HG03432 (cell line): Measurements from ENCODE around the gene RAB26.
"Not testable (repeated sequence)": the region's sequence is repeated elsewhere in the genome, so short reads cannot be mapped to it uniquely, and the experiment has no call there.

ENCODE experiments used
- ATAC-seq: cut with Tn5 transposase; IDR thresholded peaks from one replicate; pipeline ENCODE4 v1.9.1; 2021; ENCODE audit warnings: mild to moderate bottlenecking, moderate library complexity; ENCODE audit not compliant: unreplicated experiment

Gene RAB26

DNA sequence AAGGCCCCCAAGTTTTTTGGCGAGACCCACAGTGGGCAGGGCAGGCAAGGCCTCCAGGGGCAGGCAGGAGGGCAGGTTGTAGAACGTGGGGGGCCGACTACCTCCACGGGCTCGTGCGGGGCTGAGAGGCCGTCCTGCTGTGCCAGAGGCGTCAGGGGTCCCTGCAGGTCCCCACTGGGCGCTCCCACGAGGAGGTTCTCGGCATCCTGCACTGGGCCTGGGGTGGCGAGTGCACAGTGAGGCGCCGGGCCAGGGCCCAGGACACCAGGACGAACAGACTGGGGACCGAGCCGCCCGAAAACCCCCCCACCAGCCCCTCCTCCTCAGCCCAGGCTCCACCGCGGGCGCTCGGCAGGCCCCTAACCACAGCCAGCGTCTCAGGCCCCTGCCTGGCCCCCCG, 32.0 kb upstream of the RAB26 start:
- ATAC-seq = not testable (repeated sequence)

DNA sequence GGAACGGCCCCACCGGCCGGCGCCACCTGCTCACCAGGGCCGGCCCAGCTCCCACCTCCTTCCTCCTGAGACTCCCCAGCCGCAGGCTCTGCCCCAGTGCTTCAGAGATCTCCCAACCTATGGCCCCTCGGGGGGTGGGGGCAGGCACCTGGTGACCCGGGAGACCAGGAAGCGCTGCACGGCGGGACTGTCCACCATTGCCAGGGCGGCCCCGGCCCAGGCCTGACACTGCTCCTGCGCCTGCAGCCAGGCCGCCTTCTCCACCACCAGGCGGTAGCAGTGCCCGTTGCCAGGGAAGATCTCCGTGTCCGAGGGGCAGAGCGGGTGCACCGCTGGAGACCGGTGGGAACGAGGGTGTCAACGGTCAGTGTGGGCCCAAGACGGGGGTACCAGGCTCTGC, 31.1 kb upstream of the RAB26 start:
- ATAC-seq = not testable (repeated sequence)

DNA sequence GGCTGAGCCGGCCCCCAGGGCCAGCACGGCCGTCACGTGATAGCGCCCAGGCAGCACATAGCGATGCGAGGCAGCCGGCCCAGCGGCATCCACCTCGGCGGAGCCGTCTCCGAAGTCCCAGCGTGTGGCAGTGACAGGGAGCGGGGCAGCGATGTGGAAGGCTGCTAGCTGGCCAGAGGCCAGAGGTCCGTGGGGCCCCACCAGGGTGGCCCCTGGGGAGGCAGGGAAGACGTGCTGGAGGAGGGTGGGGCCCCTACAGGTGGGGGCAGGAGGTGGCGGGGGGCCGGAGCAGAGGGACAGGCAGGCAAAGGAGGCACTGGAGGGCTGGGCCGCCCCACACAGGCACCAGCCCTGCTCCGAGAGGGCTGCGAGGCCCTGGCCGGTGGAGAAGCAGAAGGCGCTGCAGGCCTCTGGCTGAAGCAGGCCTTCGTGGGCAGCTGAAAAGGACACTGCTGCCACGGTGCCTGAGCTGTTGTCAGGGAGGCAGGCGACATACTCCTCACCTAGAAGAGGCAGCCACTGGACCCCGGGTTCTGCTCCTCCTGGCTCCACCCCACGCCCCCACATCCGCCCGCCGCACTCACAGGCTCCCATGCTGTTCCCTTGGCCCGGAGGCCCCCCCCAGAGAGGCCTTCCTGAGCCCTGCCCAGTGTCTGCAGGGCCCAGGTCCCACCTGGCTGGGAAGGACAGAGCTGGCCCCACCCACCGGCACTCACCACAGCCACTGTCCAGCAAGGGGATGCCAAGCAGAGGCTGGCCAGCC, 30.3 kb upstream of the RAB26 start:
- ATAC-seq = not testable (repeated sequence)

DNA sequence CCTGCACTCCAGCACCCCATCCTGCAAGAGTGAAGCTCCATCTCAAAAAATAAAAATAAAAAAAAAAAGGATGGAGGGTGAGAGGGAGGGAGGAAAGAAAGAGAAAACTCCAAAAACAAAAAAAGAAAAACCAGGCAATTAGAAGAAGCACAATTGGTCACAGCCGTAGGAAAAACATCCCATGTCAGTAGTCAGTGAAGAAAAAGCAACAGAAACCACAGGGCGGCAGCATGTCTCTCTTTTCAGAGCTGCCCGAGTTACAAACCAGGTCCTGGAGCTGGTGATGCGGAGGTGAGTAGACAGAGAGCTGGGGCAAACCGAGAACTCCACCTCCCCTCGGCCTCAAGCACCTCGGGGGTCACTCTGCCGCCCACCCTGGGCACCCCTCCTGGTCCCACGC, 27.1 kb upstream of the RAB26 start:
- ATAC-seq = not testable (repeated sequence)

DNA sequence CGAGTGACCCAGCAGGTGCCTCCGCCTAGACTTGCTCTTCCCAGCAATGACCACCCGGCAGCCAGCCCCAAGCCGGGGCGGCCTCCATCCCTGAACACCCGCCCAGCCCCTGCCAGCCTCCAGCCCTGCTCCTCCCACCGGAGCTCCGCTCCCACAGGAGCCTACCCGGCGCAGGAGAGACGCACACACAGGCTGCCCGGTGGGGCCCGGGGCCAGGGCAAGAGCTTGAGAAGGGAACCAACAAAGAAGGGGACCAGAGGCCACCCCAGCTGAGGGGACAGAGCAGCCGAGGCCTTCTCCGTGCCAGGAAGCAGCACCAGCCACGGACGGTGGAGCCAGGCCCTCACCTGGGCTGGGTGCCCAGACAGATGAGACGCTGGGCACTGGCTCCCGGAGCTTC, 26.6 kb upstream of the RAB26 start:
- no peak for ATAC-seq

DNA sequence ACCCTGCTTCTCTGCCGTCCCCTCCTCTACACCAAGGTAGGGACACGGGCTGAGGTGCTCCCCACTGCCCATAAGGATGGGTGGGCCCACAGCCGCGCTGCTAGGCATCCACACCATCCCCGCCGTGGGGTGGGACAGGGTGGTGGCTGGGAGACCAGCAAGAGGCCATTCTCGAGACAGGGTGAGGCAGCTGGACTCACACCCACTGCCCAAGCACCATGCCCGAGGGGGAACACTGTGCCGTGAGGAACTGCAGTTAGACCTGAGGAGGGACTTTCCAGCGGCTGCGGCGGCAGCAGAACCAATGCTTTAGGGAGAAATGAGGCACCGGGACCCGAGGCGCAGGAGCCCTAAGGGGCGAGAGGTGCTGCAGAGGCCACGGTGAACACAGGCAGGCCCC, 26.0 kb upstream of the RAB26 start:
- no peak for ATAC-seq

DNA sequence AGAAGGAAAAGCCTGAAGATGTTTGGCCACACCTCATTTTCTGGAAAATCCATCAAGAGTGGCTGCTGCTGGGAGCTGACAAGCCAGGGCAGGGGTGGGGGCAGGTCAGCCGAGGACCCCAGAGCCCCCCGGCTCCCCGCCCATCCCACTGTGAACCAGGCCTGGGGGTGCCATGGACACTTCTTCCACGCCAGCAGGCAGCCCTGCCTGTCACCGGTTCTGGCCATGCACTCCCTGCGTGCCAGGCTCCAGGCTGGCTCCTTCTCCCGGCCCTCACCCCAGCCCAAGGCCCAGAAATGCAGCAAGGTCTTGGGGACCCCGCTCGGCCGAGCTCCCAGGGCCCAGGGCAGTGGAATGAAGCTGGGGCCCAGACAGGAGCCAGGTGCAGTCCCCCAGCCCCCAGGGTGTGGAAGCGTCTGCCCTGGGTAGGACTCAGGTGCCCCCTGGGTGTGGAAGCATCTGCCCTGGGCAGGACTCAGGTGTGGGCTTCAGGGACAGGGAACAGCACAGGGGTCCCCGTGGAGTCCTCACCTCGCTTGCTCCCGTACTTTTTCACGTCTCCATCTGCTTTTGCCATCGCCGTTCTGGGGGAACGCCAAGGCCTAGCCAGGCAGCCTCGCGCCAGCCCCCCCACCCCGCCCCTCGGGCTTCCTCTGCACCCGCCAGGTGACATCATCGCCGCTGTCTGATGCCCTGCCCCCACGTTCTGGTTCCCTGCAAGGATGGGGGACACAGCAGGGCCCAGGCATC, 25.3 kb upstream of the RAB26 start:
- ATAC-seq = not testable (repeated sequence)

DNA sequence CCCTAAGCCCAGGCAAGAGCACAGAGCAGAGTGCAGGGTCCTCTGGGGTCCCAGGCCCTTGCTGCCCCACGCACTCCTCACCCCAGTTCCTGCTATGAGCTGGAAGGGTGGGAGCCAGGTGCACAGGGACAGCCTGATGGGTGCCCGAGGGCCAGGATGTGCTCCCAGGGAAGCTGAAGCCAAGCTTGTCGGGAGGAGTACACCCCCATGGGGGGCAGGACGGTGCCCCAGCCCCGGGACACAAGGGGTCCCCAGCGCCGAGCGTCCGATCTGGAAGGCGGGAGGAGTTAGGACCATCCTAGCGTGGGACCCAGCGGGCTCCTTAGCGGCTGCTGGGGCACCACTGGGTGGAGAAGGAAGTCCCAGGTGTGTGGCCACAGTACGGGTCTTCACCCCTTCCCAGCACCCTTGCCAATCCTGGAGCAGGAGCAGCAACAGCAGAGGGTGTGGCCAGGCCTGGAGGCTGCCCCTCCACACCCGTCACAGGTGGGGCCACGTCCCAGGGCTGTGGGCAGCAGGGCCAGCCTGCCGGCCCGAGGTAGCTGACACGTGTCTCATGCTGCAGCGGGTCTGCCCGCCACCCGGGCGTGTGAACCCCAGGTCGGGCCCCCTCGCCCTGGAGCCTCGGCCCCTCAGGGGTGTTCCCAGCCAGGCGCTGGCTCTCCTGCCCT, 24.6 kb upstream of the RAB26 start:
- not testable (repeated sequence) for ATAC-seq

DNA sequence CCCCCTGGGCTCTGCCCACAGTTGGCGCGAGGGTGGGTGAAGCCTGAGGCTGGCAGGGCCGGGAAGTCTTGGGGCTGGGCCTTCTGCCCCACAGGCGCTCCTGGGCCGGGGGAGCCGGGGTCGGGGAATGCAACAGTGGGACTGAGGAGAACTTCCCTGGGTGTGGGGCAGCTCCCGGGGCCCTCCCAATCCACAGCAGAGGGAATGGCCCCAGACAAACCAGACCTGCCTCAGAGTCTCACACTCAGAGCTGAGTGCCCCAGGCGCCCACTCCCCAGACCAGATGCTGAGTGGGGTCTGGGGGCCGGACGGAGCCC, 24.1 kb upstream of the RAB26 start:
- not testable (repeated sequence) for ATAC-seq

DNA sequence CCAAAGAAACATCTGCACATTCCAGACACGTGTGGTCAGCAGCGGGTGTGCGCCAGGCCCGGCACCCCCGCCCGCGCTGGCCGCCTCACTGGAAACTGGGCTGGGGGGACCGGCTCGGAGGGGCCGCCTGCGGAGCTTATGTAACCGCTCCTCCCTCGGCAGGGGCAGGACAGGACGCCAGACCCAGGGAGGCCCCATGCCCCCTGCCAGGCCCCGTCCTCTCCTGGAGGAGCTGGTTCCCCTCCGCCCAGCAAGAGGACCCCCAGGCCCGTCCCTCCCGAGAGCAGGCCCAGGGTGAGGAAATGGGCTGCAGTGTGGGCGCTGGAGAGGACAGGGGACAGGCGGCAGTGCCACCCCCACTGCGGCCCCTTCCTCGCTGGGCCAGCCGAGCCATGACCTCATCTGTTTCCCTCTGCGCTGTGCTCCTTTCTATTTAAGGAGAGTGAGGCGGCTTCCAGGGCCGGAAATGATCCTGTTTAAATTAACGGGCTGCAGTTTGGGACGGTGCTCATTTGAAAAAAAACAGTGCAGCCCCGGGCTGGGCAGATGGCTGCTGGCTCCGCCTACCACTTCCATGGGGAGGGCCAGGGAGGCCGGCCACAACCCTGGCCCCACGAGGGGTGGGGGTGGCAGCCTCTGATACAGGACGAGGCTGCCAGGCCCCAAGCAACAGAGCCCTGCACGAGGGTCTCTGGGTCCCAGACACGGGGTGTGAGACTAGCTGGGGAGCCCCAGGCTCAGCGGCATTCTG, 23.6 kb upstream of the RAB26 start:
- ATAC-seq = not testable (repeated sequence)

DNA sequence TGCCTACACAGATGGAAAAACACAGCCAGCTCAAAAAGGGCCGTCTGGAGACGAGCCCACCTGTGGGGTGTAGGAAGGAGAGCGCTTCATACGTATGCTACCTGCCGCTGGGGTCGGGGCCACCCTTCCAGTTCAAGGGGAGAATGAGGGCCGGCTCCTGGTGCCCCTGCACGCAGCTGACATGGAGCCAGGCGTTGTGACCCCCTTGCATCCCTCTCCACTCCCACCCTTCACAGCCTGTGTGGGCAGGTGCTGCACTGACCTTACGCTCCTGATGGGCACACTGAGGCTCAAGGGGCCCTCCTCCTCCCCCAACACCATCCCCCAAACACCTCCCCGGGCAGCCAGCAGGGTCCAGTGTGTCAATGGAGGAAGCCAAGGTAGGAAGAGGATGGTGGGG, 22.8 kb upstream of the RAB26 start:
- not testable (repeated sequence) for ATAC-seq

DNA sequence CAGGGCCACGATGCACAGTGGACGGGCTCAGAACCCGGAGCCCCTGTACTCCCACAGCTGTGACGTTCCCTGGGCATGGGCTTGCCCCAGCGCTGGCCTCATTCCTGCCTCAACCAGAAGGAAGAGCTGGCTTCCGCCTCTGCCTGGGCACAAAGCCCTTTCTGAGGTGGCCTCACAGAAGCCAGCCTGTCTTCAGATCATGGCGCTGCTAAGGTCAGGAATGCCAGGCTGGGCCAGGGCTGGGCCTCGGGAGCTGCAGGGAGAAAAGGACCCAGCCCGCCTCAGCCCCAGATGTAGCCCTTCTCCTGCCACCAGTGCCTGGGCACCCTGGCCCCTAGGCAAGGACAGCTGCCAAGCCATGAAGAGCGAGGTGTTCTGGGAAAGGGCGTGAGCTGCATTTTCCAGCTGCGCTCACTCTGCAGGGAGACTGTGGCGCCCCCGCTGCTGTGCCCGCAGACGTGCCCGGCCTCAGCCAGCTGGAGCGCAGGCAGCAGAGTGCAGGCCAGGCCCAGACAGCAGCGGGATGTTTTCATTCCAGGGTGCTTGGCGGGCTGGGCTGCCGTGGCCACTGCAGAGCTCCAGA, 22.2 kb upstream of the RAB26 start:
- ATAC-seq = not testable (repeated sequence)

DNA sequence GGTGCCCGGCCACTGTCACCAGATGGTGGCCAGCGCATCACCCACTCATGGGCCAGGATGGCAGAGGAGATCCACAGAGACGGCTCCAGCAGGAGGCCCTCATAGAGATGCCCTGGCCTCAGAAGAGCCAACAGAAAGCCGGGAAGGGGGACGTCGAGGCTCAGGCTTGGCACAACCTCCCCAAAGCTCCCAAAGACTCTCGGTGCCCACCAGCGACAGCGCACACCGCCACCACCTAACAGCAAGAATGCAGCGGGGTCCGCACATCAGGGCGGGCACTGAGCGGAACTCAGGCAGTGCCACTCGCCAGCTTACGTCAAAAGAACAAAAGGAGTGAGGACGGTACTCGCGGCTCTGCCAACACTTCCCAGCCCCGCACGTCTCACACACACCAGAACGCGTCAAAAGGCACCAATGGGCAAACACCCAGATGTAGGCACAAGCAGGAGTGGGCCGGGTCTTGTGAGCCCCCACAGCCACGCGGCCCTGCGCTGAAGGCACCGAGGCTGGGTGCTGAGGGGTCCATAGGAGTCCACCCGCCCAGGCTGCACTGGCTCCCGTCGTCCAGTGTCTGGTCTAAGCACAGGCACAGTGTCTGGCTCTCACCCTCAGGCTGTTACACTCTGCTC, 21.4 kb upstream of the RAB26 start:
- not testable (repeated sequence) for ATAC-seq

DNA sequence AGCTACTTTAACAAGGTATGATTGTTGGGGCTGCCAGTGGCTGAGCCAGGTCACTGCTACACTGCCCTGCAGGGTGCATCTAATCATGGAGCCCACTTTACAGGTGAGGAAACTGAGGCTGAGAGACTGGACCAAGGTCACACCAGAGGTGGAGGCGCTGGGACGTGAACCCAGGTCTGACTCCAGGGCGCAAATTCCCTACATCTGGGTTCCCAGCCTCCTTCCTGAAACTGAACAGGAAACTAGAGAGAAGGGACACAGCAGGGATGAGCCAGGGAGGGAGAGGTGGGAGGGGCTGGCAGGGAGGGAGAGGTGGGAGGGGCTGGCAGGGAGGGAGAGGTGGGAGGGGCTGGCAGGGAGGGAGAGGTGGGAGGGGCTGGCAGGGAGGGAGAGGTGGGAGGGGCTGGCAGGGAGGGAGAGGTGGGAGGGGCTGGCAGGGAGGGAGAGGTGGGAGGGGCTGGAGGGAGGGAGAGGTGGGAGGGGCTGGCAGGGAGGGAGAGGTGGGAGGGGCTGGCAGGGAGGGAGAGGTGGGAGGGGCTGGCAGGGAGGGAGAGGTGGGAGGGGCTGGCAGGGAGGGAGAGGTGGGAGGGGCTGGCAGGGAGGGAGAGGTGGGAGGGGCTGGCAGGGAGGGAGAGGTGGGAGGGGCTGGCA, 20.7 kb upstream of the RAB26 start:
- not testable (repeated sequence) for ATAC-seq

DNA sequence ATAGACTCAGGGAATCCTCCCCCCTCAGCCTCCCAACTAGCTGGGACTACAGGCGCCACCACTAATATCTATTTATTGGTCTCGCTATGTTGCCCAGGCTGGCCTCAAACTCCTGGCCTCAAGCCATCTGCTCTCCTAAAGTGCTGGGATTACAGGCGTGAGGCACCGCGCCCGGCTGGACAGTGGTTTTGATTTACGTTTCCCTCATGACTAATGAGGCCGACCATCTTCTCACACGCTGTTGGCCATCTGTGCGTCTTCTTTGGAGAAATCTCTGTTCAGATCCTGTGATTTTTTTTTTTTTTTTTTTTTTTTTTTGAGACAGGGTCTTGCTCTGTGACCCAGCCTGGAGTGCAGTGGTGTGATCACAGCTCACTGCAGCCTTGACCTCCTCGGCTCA, 19.2 kb upstream of the RAB26 start:
- ATAC-seq = not testable (repeated sequence)

DNA sequence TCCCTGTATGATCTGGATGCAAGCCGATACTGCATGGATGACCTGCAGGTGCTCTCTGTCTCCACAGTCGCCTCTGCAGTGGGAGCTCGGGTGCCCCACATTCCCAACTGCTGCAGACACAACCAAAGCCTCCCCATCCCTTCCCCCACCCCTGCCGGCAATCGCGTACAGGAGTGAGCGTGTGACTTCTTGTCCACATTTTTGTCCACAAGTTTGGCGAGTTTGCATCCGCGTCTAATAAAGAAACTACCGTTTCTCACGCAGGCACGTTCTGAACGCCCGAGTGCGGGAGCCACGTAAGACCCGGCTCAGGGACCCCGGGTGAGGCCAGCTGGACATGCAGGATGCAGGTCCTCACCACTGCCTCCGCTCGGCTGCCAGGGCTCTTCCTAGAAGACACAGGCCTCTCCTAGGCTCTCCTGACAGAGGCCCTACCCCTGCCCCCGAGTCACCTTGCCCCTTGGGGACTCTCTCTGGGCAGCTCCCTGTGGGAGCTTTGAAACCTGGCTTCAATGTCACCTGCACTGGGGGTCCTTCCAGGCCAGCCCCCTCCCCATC, 18.5 kb upstream of the RAB26 start:
- ATAC-seq = not testable (repeated sequence)

DNA sequence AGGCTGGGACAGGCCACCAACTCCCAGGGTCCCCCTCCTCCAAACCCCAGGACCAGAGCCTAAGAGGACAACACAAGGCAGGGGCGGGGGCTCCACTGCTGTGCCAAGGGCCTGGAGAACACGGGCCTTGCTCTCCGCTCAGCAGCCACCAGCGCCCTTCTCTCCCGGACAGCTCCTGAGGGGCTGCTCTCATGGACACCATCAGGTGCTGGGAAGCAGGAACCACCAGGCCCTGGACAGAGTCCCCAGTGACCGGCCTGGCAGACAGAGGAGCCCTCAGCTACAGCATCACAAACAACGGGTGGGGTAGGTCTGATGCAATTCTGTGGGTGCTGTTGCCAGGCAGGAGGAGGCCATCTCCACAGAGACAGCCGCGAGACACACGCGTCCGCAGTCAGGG, 14.6 kb upstream of the RAB26 start:
- not testable (repeated sequence) for ATAC-seq

DNA sequence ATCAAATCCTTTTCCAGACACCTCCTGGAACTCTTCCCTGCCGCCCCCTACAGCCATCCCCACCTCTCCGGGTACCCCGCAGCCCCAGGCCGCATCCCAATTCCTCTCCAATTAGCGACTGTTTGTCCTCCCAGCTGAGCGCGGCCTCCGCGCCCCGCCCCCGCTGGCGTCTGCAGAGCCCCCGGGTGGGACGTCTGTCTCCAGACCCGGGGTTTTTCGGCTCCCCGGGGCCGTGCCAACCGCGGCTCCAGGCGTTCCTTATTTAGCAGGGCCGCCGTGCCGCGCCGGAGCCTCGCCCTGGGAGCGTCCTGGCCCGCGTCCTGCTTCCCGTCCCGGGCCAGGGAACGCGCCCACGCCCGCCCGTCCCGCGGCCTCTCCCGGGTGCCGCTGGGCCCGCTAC, 13.4 kb upstream of the RAB26 start:
- ATAC-seq = not testable (repeated sequence)

DNA sequence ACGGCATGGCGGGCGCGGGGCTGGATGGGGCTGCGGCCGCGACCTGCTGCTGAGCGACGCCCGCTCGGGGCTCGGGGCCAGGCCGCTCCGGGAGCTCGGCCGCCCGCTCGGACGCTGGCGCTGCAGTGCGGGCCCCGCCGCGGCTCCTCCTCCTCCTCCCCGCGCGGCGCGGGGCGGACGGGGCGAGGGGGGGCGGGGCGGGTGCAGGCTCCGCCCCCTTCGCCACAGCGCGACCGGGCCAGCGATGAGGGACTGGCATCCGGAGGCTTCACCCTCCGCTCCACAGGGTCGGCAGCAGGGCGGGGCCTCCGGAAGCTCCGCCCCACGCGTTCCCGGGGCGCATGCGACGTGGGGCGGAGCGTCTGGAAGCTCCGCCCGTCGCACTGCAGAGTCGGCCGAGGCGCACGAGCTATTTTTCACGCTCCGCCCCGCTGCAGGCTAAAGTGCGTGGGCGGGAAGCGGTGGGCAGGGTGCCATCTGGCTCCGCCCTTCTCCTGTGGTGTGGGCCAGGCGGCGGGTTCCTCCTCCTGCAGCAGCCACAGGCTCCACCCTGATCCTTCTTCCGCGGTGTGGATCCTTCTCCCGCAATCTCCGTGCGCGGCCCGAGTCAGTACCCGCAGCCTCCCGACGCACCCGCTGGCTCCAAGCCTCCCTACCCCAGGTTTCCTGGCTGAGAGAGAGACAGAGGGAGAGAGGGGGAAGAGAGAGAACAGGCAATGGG, 12.5 kb upstream of the RAB26 start, which contains the start of gene PKD1:
TSS of gene PKD1 (minus strand) at position 129 of the 721 bp plus-strand sequence. CDS start 209 bp downstream, outside the sequence.
- peak; percentile 48 for ATAC-seq
